ENCODE data around the gene ZAP70. TPM values are rescaled to one million over a fixed set of nuclear protein-coding genes. Genes with fewer than 3 reads are reported as not detected.

ZAP70 gene
- total RNA-seq, 1 experiment from 2014 or later = not detected

GRCh38 chr2:97737421-97738178 is 24.2 kb downstream of the ZAP70 start:
- no peaks in the 10 kb centered on the region for H3K27me3 ChIP-seq
- H3K4me3 ChIP-seq = no peak overlapping the region
- no peaks in the 10 kb centered on the region for H3K9me3 ChIP-seq
- H3K36me3 ChIP-seq = no peaks in the 10 kb centered on the region
- DNase-seq = no peak

DNA sequence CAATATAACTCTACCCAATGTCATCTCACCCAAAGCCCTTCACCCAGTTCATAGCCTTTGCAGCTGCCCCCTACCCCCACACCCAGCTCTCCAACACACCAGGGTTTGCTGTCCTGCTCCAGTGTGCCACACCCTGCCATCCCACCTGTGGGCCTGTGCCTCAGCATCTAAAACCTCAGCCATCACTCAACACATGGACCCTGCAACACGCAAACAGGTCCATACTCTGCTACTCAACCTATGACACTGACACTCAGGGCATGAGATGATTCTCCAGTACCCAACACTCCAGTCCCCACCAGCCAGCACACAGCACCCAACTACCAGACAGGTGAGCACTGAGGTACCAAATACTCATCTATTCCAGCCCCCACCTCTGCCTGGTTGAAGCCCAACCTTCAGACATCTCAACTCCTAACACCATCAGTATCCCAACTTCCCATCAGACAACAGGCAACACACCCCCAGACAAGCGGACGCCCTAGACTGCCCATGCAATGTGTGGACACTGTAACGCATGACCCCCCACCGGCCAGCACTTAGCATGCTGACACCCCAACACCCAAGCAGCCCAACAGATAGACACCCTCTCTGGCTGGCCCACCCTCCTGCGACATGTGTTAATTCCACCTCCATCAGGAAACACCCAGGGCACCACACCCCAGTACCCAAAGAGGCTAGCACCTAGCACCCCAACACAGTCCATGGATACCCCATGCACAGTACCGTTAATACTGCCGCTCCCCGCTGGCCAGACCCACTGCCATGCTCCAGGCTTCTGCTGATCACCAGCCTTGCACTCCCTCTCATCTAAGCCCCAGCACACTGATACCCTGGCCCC is 25.0 kb downstream of the ZAP70 start:
- Histone ChIP-seq H3K9me3 (no peaks in the 10 kb centered on the region), H3K27me3 (no peaks in the 10 kb centered on the region), H3K36me3 (no peaks in the 10 kb centered on the region), H3K4me3 (no peak overlapping the region)
- no peak for DNase-seq

- H3K27me3 ChIP-seq = no peaks in the 10 kb centered on the region
- H3K9me3 ChIP-seq = no peaks in the 10 kb centered on the region
- no peak for DNase-seq
- 0 out of 2 replicates have a peak, but pooled peaks cover under 1% of the 10 kb centered on the region for H3K36me3 ChIP-seq
- H3K4me3 ChIP-seq = no peak overlapping the region
These were observed 25.9 kb downstream of the ZAP70 start for GRCh38 chr2:97739020-97739892.

GRCh38 chr2:97739893-97740245 is 26.5 kb downstream of the ZAP70 start:
- no peaks in the 10 kb centered on the region for H3K27me3 ChIP-seq
- DNase-seq = no peak
- H3K4me3 ChIP-seq = no peak overlapping the region
- no peaks in the 10 kb centered on the region for H3K9me3 ChIP-seq
- 0 out of 2 replicates have a peak, but pooled peaks cover 3% of the 10 kb centered on the region for H3K36me3 ChIP-seq

DNA sequence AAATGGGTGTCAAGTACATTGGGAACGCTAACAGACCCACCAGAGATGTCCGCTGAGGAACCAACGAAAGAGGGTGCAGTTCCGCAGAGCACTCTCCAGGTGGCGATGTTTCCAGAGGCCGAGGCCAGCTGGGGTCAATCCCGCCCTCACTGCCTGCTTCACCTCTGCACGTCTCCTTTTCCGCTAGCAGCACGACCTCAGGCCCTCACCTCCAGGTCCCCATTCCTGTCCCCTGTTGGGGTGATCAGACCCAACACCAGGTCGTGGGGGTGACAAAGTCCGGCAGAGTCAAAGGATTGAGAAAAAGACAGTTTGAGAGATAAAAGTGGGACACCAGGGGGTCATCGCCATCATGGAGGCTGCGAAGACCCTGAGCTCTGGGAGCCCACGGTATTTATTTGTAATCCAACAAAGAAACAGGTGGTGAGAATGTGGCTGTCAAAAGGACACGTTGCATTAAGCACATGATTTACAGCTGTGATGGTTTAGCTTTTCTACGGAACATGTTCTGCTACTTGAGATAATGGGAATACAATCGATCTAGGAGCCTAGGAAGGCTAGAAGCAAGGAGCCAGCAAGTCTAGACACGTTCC is 27.3 kb downstream of the ZAP70 start:
- 0 out of 2 replicates have a peak, but pooled peaks cover 3% of the 10 kb centered on the region for H3K36me3 ChIP-seq
- H3K27me3 ChIP-seq = no peaks in the 10 kb centered on the region
- no peaks in the 10 kb centered on the region for H3K9me3 ChIP-seq
- no peak overlapping the region for H3K4me3 ChIP-seq
- peak; percentile 32 for DNase-seq

DNA sequence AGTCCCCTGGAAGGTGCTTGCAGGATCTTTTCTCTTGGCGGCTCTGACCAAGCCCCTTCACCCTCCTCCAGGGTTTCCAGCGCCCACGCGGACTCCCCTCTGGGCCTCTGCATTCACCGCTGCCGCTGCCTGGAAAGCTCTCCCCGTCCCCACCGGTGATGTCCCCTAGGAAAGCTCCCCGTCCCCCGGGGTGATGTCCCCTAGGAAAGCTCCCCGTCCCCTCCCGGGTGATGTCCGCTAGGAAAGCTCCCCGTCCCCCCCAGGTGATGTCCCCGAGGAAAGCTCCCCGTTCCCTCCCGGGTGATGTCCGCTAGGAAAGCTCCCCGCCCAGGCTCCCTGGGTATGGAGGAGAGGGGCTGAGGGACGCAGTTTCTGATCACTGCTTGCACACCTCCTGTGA is 27.9 kb downstream of the ZAP70 start:
- Histone ChIP-seq H3K9me3 (no peaks in the 10 kb centered on the region), H3K27me3 (no peaks in the 10 kb centered on the region), H3K36me3 (0 out of 2 replicates have a peak, but pooled peaks cover 3% of the 10 kb centered on the region), H3K4me3 (no peak overlapping the region)
- DNase-seq = no peak

GRCh38 chr2:97741686-97742085 is 28.3 kb downstream of the ZAP70 start:
- DNase-seq = no peak
- Histone ChIP-seq H3K27me3 (no peaks in the 10 kb centered on the region), H3K4me3 (no peak overlapping the region), H3K9me3 (no peaks in the 10 kb centered on the region), H3K36me3 (0 out of 2 replicates have a peak, but pooled peaks cover 3% of the 10 kb centered on the region)

GRCh38 chr2:97742381-97742847 is 29.0 kb downstream of the ZAP70 start:
- H3K27me3 ChIP-seq = no peaks in the 10 kb centered on the region
- 0 out of 2 replicates have a peak, but pooled peaks cover 3% of the 10 kb centered on the region for H3K36me3 ChIP-seq
- H3K9me3 ChIP-seq = no peaks in the 10 kb centered on the region
- no peak overlapping the region for H3K4me3 ChIP-seq
- no peak for DNase-seq

- H3K27me3 ChIP-seq = no peaks in the 10 kb centered on the region
- H3K36me3 ChIP-seq = 0 out of 2 replicates have a peak, but pooled peaks cover 3% of the 10 kb centered on the region
- H3K4me3 ChIP-seq = no peak overlapping the region
- H3K9me3 ChIP-seq = no peaks in the 10 kb centered on the region
- DNase-seq = no peak
These were observed 30.5 kb downstream of the ZAP70 start for GRCh38 chr2:97743913-97744312.

DNA sequence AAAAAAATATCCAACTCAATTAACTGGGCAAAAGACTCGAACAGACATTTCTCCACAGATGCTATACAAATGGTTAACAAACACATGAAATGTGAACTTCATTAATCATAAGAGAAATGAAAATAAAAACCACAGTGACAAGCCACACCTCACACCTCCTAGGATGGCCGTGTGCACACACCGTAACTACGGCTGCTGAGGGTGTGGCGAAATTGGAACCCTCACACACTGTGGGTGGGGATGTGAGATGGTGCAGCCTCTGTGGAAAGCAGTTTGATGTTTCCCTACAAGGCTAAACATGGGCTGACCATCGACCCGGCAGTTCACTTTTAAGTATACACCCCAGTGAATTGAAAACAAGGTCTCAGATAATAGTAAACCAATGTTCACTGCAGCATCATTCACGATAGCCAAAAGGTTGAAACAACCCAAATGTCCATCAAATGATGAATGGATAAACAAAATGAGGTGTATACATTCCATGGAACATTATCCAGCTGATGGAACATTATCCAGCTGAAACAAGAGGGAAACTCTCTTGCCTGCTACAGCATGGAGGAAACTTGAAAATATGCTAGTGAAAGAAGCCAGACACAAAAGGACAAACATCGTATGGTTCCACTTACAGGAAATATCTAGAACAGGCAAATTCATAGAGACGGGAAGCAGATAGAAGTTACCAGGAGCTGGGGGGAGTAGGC is 32.2 kb downstream of the ZAP70 start:
- H3K27me3 ChIP-seq = no peaks in the 10 kb centered on the region
- H3K4me3 ChIP-seq = no peak overlapping the region
- no peaks in the 10 kb centered on the region for H3K9me3 ChIP-seq
- no peak for DNase-seq
- 0 out of 2 replicates have a peak, but pooled peaks cover 3% of the 10 kb centered on the region for H3K36me3 ChIP-seq

DNA sequence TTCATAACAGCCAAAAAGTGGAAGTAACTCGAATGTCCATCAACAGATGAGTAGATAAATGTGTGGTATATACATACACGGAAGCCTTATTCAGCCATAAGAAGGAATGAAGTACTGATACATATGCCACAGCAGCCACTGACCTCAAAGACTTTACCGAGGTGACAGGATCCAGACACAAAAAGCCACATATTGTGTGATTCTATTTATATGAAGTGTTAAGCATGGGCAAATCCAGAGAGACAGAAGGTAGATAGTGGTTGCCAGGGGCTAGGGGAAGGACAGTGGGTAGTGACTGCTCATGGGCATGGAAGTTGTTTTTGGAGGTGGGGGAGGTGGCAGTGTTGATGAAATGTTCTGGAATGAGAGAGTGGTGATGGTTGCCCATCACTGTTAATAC is 33.9 kb downstream of the ZAP70 start:
- DNase-seq = no peak
- Histone ChIP-seq H3K36me3 (0 out of 2 replicates have a peak, but pooled peaks cover 3% of the 10 kb centered on the region), H3K9me3 (no peaks in the 10 kb centered on the region), H3K27me3 (no peaks in the 10 kb centered on the region), H3K4me3 (no peak overlapping the region)

- 0 out of 2 replicates have a peak, but pooled peaks cover 3% of the 10 kb centered on the region for H3K36me3 ChIP-seq
- H3K9me3 ChIP-seq = no peaks in the 10 kb centered on the region
- DNase-seq = peak; percentile 25
- no peak overlapping the region for H3K4me3 ChIP-seq
- no peaks in the 10 kb centered on the region for H3K27me3 ChIP-seq
These were observed 34.3 kb downstream of the ZAP70 start for GRCh38 chr2:97747716-97748115.

DNA sequence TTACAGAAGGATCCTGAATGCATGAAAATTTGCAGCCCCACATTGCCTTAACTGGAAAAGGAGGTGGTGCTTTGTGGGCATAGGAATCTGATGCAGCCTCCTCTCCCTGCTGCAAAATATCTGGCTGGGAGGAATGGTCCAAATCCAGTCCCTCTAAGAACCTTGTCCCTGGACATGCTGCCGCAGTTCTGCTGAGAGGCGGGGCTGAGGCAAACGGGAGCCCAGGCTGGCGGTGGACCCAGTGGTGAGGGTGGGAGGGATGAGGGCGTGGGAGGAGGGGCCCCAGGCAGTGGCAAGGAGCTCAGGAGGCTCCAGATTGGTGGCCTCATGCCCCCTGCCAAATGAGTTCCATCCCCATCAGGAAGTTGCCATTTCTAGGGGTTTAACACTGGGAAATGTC is 36.2 kb downstream of the ZAP70 start:
- Histone ChIP-seq H3K27me3 (no peaks in the 10 kb centered on the region), H3K36me3 (no peaks in the 10 kb centered on the region; the same call in 1 of the 2 replicates), H3K9me3 (no peaks in the 10 kb centered on the region), H3K4me3 (no peak overlapping the region)
- no peak for DNase-seq

GRCh38 chr2:97750017-97750416 is 36.6 kb downstream of the ZAP70 start:
- H3K36me3 ChIP-seq = no peaks in the 10 kb centered on the region; the same call in 1 of the 2 replicates
- no peak overlapping the region for H3K4me3 ChIP-seq

GRCh38 chr2:97751752-97752151 is 38.4 kb downstream of the ZAP70 start:
- no peak overlapping the region for H3K4me3 ChIP-seq
- H3K9me3 ChIP-seq = no peaks in the 10 kb centered on the region
- H3K36me3 ChIP-seq = peaks cover 3% of the 10 kb centered on the region; the same call in 1 of the 2 replicates
- no peaks in the 10 kb centered on the region for H3K27me3 ChIP-seq
- no peak for DNase-seq

More at GRCh38 chr2:97750017-97750416, 36.6 kb downstream of the ZAP70 start:
- no peak for DNase-seq
- Histone ChIP-seq H3K27me3 (no peaks in the 10 kb centered on the region), H3K9me3 (no peaks in the 10 kb centered on the region)

Data from MG63 (cell line).